PC-3 (cell line): ENCODE results near the gene KCNJ12. TPM values are rescaled to one million over a fixed set of nuclear protein-coding genes. Genes with fewer than 3 reads are reported as not detected.
"Not testable (repeated sequence)": the region's sequence is repeated elsewhere in the genome, so short reads cannot be mapped to it uniquely, and the experiment has no call there.

Experiments used
- ATAC-seq: fragments of 200-7000 bp; cut with Tn5 transposase; 2 replicates; pipeline ENCODE4 v1.9.1; 2020; ENCODE audit warnings: mild to moderate bottlenecking, moderate library complexity
- BruUV-seq: library from RNA; stranded (reverse); fragments of 400-500 nt; replicated peaks from 2 replicates; lab custom pipeline; 2021; lab: Mats Ljungman, UMichigan
- CTCF ChIA-PET: fragments of 300-600 bp; sonication (Branson Sonifier 250); formaldehyde crosslinking; loops from one replicate; lab custom pipeline; 2022; ENCODE audit warnings: antibody characterized with exemption; lab: Charles Lee
- POLR2A ChIA-PET: fragments of 300-600 bp; sonication (Branson Sonifier 250); formaldehyde crosslinking; loops from one replicate; lab custom pipeline; 2022; ENCODE audit warnings: antibody characterized with exemption; ENCODE audit not compliant: unreplicated experiment; lab: Charles Lee
- DNase-seq: peaks from one replicate; pipeline ENCODE4 v3.0.0-alpha.2; 2015
- H2AFZ ChIP-seq: fragments of 300-600 bp; sonication (generic); 2 replicates; pipeline ENCODE4 v1.6.0; 2016; ENCODE audit warnings: antibody characterized with exemption, low read length
- H3F3A ChIP-seq: fragments of 300-600 bp; sonication (generic); one replicate; pipeline ENCODE4 v1.6.0; 2017; ENCODE audit warnings: antibody characterized with exemption, low read length, control low read depth, mild to moderate bottlenecking; ENCODE audit not compliant: unreplicated experiment
- H3K27ac ChIP-seq: fragments of 300-600 bp; sonication (generic); 2 replicates; pipeline ENCODE4 v1.5.1; 2016; ENCODE audit warnings: mild to moderate bottlenecking, low read length
- H3K27me3 ChIP-seq: fragments of 300-600 bp; sonication (generic); 2 replicates; pipeline ENCODE4 v1.6.1; 2016; ENCODE audit warnings: low read length, mixed read lengths
- H3K36me3 ChIP-seq: fragments of 300-600 bp; sonication (generic); 2 replicates; pipeline ENCODE4 v1.6.1; 2016; ENCODE audit warnings: low read depth, mixed run types, low read length, mixed read lengths
- H3K4me1 ChIP-seq: fragments of 300-600 bp; sonication (generic); 2 replicates; pipeline ENCODE4 v1.5.1; 2016; ENCODE audit warnings: low read length; ENCODE audit not compliant: insufficient read depth
- H3K4me2 ChIP-seq: fragments of 300-600 bp; sonication (generic); 2 replicates; pipeline ENCODE4 v1.6.0; 2016; ENCODE audit warnings: low read length
- H3K4me3 ChIP-seq: fragments of 300-600 bp; sonication (generic); 2 replicates; pipeline ENCODE4 v1.5.1; 2016; ENCODE audit warnings: mild to moderate bottlenecking, low read length, mixed read lengths
- H3K79me2 ChIP-seq: fragments of 300-600 bp; sonication (generic); 2 replicates; pipeline ENCODE4 v1.6.1; 2017; ENCODE audit warnings: low read length, mixed read lengths
- H3K9ac ChIP-seq: fragments of 300-600 bp; sonication (generic); 2 replicates; pipeline ENCODE4 v1.6.0; 2016; ENCODE audit warnings: mild to moderate bottlenecking, low read length
- H3K9me2 ChIP-seq: fragments of 300-600 bp; sonication (generic); replicated peaks from 2 replicates; pipeline ENCODE4 v1.6.1; 2016; ENCODE audit warnings: mixed run types, low read length, mixed read lengths
- H3K9me3 ChIP-seq: fragments of 300-600 bp; sonication (generic); 2 replicates; pipeline ENCODE4 v1.6.1; 2016; ENCODE audit warnings: low read length, mixed read lengths
- H4K20me1 ChIP-seq: fragments of 300-600 bp; sonication (generic); 2 replicates; pipeline ENCODE4 v1.6.1; 2016; ENCODE audit warnings: low read length, mixed read lengths
- EZH2 ChIP-seq: fragments of 300-600 bp; sonication (generic); IDR thresholded peaks from one replicate; pipeline ENCODE4 v1.6.1; 2017; ENCODE audit warnings: antibody characterized with exemption, mild to moderate bottlenecking, low read length; ENCODE audit not compliant: unreplicated experiment
- EZH2phosphoT487 ChIP-seq: fragments of 300-600 bp; sonication (generic); IDR thresholded peaks from 2 replicates; pipeline ENCODE4 v1.6.1; 2018; ENCODE audit warnings: mild to moderate bottlenecking, antibody characterized with exemption, low read length, borderline replicate concordance
- intact Hi-C: fragments of 100-400 bp; cut with micrococcal nuclease; formaldehyde crosslinking; loops from 2 replicates; pipeline ENCODE4 v1.9.0; 2023
- total RNA-seq: library from RNA; depleted of rRNA; stranded (reverse); fragments of >200 nt; gene quantifications from 2 replicates; pipeline ENCODE4 v1.2.3, GENCODE V29; 2014
- TF ChIP-seq, protein P1 (sequence below): fragments of 300-600 bp; sonication (generic); conservative IDR thresholded peaks from 2 replicates; pipeline ENCODE4 v1.5.1; 2017; ENCODE audit warnings: antibody characterized with exemption, low read depth, mild to moderate bottlenecking, low read length

Gene KCNJ12
- total RNA-seq, 1 experiment from 2014 or later, result 11.1 TPM

DNA sequence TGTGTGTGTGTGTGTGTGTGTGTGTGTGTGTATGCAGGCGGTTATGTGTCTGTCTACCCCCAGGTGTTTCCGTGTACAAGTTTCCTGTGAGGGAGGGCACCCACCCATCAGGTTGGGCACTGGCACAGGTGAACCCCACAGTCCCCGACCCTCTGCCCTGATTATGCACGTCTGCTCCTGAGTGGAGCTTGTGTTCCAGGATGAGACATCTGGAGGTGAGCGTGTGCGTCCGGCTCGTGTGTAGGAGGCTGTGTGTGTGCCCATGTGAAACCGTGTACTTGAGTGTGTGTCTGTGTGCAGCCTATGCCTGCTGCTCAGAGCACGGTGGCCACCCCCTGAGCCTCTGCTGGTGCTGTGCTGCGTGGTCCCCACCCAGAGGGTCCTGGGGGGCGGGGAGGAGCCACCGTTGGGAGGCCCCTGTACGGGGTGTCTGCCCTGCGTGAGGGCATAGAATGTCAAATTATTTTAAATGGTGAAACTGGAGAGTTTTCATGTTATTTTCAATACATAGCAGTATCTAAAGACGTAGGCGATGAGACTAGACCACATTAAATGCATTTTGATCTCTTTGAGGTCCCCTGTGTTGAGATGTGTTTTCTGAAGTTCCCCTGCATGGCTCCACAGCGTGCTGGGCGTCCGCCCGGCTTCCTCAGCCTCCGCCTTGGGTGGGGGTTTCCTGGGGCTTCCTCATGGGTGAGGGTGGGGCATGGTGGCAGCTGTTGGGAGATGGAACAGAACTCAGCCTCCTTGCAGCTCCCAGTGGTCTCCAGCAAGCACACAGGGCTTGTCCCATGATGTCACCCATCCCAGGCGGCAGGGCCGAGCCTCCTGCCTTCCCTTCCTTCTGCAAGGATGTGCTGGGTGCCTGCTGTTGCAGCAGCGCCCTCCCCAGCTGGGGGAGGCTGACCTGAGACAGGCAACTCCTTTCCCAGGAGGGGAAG is 43.4 kb downstream of the KCNJ12 start:
- BruUV-seq, result no TSS peak
- CTCF ChIA-PET, result no interaction called here
- Histone ChIP-seq H3K36me3 (no peaks in the 10 kb centered on the region), H3K4me3 (no peak overlapping the region), H3K9me3 (no peaks in the 10 kb centered on the region), H2AFZ (no peak overlapping the region), H4K20me1 (no peaks in the 10 kb centered on the region), H3K27ac (no peak overlapping the region), H3F3A (no peaks in the 10 kb centered on the region), H3K4me1 (no peaks in the 10 kb centered on the region), H3K79me2 (no peaks in the 10 kb centered on the region), H3K27me3 (no peaks in the 10 kb centered on the region), H3K4me2 (no peak overlapping the region), H3K9me2 (no peaks in the 10 kb centered on the region), H3K9ac (no peak overlapping the region)
- TF ChIP-seq EZH2phosphoT487 (no peak), EZH2 (no peak)
- TF ChIP-seq, protein P1, sequence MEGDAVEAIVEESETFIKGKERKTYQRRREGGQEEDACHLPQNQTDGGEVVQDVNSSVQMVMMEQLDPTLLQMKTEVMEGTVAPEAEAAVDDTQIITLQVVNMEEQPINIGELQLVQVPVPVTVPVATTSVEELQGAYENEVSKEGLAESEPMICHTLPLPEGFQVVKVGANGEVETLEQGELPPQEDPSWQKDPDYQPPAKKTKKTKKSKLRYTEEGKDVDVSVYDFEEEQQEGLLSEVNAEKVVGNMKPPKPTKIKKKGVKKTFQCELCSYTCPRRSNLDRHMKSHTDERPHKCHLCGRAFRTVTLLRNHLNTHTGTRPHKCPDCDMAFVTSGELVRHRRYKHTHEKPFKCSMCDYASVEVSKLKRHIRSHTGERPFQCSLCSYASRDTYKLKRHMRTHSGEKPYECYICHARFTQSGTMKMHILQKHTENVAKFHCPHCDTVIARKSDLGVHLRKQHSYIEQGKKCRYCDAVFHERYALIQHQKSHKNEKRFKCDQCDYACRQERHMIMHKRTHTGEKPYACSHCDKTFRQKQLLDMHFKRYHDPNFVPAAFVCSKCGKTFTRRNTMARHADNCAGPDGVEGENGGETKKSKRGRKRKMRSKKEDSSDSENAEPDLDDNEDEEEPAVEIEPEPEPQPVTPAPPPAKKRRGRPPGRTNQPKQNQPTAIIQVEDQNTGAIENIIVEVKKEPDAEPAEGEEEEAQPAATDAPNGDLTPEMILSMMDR, result no peak
- POLR2A ChIA-PET, result no interaction called here
- intact Hi-C loops, result no loop called here
- ATAC-seq (no peak), DNase-seq (no peak)

DNA sequence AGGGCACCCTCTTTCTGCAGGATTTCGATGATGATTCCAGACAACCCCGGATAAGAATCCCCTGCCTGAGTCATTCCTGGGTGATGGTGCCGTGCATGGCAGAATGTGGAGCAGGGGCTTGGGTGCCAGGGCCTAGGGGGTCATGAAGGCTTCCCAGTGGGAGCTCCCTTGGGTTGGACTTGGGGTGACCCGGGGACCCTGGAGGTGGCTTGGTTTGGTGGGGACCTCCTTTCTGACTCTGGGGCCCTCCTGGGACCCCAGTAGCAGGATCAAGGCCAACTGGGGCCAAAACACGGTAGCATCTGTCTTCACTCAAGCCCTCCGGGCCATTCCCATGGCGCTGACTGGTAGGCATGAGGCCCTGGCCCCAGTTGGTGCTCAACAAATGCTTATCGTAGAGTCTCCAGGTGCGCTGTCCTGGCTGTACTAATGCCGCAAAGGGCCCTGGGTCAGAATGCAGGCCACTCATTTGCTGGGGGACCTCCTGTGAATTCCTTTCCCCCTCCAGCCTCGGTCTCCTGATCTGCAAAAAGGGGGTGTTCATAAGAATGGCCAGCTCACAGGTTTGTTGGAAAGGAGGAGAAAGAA is 44.4 kb downstream of the KCNJ12 start:
- H3K9ac ChIP-seq, DNase-seq, H3K4me1 ChIP-seq, BruUV-seq, H3F3A ChIP-seq, CTCF ChIA-PET, H3K79me2 ChIP-seq, H3K9me3 ChIP-seq, H2AFZ ChIP-seq, intact Hi-C loops, H3K36me3 ChIP-seq, POLR2A ChIA-PET, H4K20me1 ChIP-seq, H3K27ac ChIP-seq, H3K9me2 ChIP-seq, H3K4me3 ChIP-seq, H3K4me2 ChIP-seq, H3K27me3 ChIP-seq, ATAC-seq: not testable (repeated sequence)

DNA sequence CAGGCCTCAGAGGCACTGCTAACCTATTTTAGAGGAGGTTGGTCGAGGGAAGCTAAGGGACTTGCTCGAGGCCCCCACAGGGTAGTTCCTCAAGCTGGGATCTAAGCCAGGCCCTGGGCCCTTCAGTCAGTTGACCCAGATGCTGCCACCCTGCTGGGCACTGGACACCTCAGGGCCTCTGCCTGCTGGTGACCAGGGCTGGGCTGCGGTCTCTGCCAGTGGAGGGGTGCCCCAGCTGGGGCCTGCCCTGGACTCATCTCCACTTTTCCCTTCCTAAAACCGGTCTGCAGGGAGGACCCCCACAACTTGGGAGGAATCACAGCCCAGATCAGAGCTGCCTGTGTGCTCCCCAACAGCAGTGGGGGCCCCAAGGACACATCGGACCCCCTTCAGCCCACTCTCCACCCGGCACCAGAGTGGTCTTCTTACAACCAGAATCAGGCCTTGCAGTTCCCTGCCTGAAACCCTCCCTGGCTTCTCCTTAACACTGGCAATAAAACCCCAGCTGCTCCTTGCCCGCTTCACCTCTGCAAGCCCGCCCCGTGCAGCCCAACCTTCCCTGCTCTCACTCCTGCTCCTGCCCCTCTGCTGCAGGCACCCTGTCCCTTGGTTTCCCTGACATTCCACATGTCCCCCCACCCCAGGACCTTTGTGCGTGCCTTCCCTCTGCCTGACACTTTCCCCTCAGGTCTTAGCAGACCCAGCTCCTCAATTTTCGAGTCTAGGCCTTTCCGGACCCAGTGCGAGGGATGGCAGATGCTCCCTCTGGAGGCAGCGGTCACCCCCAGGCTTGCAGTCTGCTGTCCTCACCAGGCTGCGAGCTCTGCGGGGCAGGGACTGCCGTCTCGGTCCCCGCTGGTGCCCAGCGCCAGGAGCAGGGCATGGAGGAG is 45.5 kb downstream of the KCNJ12 start:
- H3K27ac ChIP-seq, H3K79me2 ChIP-seq, H3K4me2 ChIP-seq, H3K36me3 ChIP-seq, H3F3A ChIP-seq, H3K27me3 ChIP-seq, H3K4me1 ChIP-seq, ATAC-seq, H4K20me1 ChIP-seq, BruUV-seq, H3K9me3 ChIP-seq, H3K4me3 ChIP-seq, DNase-seq, H3K9ac ChIP-seq, CTCF ChIA-PET, H2AFZ ChIP-seq, intact Hi-C loops, H3K9me2 ChIP-seq, POLR2A ChIA-PET: not testable (repeated sequence)

DNA sequence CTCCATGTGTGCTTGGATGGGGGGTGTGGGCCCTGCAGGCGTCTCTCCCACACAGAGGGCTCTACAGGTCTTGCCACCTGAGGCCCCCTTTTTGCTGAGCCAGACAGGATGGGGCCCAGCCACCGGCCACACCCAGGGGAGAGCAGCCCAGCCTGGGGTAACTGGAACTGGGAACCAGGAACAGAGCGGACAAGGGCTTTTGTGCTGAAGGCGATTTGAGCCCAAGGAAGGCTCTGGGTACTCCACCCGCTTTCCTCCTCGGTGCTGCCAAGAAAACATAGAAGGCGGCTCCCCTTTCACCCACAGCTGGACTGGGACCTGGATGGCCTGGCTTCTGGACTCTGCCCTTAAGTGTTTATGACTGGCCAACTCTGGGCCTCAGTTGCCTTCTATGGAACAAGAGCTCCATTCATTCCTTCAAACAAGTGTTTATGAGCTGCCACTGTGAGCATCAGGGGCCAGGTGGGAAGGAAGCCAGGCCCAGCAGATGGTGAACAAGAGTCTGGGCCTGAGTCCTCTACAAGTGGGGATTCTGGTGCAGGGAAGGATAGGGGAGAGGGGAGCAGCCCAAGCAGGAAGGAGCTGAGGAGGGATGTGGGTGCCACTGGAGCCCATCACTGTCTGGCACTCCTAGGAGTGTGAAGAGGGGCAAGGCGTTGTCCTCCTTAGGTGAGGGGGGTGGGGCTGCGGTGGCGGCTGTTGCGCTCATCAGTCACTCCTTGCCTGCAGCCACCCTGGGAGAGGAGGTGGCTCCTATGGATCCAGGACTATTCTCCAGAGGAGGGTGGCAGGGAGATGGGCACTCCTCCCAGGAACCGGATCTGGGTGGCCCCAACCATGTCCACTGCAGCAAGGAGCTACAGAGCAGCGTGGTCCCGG is 46.4 kb downstream of the KCNJ12 start:
- H3F3A ChIP-seq, H3K79me2 ChIP-seq, H4K20me1 ChIP-seq, H3K27me3 ChIP-seq, CTCF ChIA-PET, POLR2A ChIA-PET, H3K27ac ChIP-seq, BruUV-seq, H3K4me2 ChIP-seq, ATAC-seq, H3K36me3 ChIP-seq, H3K4me1 ChIP-seq, intact Hi-C loops, H3K9me3 ChIP-seq, H3K9me2 ChIP-seq, H2AFZ ChIP-seq, H3K4me3 ChIP-seq, DNase-seq, H3K9ac ChIP-seq: not testable (repeated sequence)

DNA sequence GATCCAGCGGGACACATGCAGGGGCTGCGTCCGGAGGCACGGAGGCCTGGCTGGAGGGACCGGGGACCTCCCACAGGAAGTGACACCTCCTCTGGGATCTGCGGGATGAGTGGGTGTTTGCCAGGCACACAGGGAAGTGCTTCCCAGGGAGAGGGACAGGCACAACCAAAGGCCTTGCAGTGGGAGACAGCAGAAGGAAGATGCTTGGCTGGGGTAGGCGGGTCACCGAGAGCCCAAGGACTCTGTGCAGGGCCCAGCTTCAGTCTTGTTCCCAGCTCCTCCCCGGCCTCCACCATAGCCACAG is 47.0 kb downstream of the KCNJ12 start:
- H3K4me2 ChIP-seq, H3K9ac ChIP-seq, H3K27me3 ChIP-seq, H3F3A ChIP-seq, H3K4me1 ChIP-seq, H3K9me3 ChIP-seq, H3K79me2 ChIP-seq, H3K4me3 ChIP-seq, H3K27ac ChIP-seq, ATAC-seq, intact Hi-C loops, CTCF ChIA-PET, H2AFZ ChIP-seq, POLR2A ChIA-PET, H4K20me1 ChIP-seq, DNase-seq, H3K36me3 ChIP-seq, BruUV-seq, H3K9me2 ChIP-seq: not testable (repeated sequence)
